Pons (tissue), 1 donor: Measurements from ENCODE around the gene LRRC56.

ENCODE experiments used
- DNase-seq: peaks from one replicate; pipeline ENCODE4 v3.0.0-alpha.2; 2016; ENCODE audit warnings: low spot score

The LRRC56 gene

GRCh38 chr11:536841-537621 lies at the start of gene LRRC56:
TSS of gene LRRC56 (plus strand) at chr11:537527. CDS start at chr11:540685, 3,158 bp downstream.
- no peak for DNase-seq

GRCh38 chr11:487571-488021 lies 49.7 kb upstream of the LRRC56 start:
- DNase-seq = no peak

GRCh38 chr11:488062-488461 lies 49.3 kb upstream of the LRRC56 start:
- no peak for DNase-seq

GRCh38 chr11:488579-488978 lies 48.7 kb upstream of the LRRC56 start:
- no peak for DNase-seq

GRCh38 chr11:488992-489391 lies 48.3 kb upstream of the LRRC56 start:
- no peak for DNase-seq

GRCh38 chr11:489610-490185 lies 47.6 kb upstream of the LRRC56 start:
- no peak for DNase-seq

- no peak for DNase-seq
Observed at GRCh38 chr11:490186-490929, 47.0 kb upstream of the LRRC56 start.

- no peak for DNase-seq
Observed at GRCh38 chr11:490930-491260, 46.4 kb upstream of the LRRC56 start.

GRCh38 chr11:491358-491757 lies 46.0 kb upstream of the LRRC56 start:
- DNase-seq = no peak

GRCh38 chr11:492427-493226 lies 44.7 kb upstream of the LRRC56 start:
- DNase-seq = no peak

- DNase-seq = peak; percentile 82
Observed at GRCh38 chr11:494761-495536, 42.4 kb upstream of the LRRC56 start.

GRCh38 chr11:495537-495931 lies 41.8 kb upstream of the LRRC56 start:
- no peak for DNase-seq

GRCh38 chr11:496834-497564 lies 40.3 kb upstream of the LRRC56 start:
- DNase-seq = no peak

GRCh38 chr11:497565-498296 lies 39.6 kb upstream of the LRRC56 start:
- no peak for DNase-seq

- no peak for DNase-seq
Observed at GRCh38 chr11:498297-499181, 38.8 kb upstream of the LRRC56 start.

- DNase-seq = no peak
Observed at GRCh38 chr11:499201-500076, 37.9 kb upstream of the LRRC56 start.

- no peak for DNase-seq
Observed at GRCh38 chr11:501001-501682, 36.2 kb upstream of the LRRC56 start.
